ENCODE measurements around the gene VEZF1.

The VEZF1 gene, protein sequence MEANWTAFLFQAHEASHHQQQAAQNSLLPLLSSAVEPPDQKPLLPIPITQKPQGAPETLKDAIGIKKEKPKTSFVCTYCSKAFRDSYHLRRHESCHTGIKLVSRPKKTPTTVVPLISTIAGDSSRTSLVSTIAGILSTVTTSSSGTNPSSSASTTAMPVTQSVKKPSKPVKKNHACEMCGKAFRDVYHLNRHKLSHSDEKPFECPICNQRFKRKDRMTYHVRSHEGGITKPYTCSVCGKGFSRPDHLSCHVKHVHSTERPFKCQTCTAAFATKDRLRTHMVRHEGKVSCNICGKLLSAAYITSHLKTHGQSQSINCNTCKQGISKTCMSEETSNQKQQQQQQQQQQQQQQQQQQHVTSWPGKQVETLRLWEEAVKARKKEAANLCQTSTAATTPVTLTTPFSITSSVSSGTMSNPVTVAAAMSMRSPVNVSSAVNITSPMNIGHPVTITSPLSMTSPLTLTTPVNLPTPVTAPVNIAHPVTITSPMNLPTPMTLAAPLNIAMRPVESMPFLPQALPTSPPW

DNA sequence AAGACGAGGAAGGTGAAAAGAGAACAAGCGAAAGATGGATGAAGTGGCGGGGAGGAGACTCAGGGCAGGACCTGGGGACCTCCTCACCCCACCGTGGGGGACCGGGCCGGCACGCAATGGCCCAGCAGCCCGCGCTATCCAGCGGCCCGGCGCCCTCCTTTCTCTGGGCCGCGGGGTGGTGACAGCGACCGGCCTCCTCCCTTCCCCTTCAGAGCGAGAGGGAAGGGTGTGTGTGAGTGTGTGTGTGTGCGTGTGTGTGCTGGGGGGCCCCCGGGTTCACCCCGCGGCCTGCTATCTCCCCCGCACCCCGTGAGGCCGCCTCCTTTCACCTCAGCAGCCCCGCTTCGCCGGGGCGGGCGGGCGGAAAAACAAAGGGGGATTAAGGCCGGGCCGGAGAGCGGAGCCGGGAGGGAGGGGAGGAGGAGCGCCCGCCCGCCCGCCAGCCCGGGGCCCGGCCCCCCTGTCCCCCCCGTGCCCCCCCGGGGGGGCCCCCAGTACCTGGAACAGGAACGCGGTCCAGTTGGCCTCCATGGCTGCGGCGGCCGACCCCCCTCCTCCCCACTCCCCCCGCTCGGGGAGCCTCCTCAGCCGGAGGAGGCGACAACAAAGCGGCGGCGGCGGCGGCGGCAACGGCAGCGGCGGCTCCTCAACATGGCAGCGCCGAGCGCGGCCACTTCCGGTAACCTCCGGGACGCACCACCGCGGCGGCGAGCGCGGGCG, at the start of gene VEZF1:
Gene VEZF1, minus strand, starts transcription at position 674 of the 720 bp plus-strand sequence. Its CDS starts 143 bp downstream, at position 531.
- Mint-ChIP-seq H3K4me3 (peak within 1 kb of the TSS; percentile 97), H3K4me1 (ENCODE audit: low read depth) (peaks cover 46% of the 10 kb centered on the region), H3K27ac (peak within 1 kb of the TSS; percentile 91), H3K9me3 (no peaks in the 10 kb centered on the region), H3K27me3 (ENCODE audit: low read depth) (no peaks in the 10 kb centered on the region), H3K36me3 (ENCODE audit: low read depth) (peaks cover 21% of the 10 kb centered on the region)

DNA sequence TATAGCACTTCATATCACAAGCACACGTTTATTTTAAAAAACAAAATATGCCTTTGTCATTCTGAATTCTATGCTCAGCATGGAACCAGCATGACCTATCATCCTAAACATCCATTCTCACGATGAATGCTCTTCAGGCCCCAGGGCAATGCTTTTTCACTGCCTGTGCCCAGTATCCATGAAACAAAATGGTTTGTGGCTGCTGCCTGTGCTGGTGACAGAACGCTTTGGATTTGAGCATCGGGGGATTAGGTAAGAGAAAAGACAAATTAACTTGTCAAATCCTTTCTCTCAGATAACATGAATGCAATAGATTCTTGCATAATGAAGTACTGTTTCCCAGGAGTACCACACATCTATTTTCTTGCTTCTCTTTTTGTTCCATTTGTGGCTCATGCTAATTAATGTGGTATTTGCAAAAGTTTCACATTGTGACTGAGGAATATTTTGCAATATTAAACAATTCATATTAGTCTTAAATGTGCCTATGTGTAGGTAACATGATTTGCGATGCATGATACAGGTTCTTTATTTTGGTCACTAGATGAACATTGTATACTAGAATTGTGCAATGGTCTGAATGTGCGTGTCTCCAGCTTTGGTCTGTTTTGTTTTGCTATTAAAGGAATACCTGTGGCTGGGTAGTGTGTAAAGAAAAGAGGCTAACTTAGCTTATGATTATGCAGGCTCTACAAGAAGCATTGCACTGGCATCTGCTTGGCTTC, 44.8 kb upstream of the VEZF1 start:
- Mint-ChIP-seq H3K4me1 (ENCODE audit: low read depth) (no peaks in the 10 kb centered on the region), H3K36me3 (ENCODE audit: low read depth) (no peaks in the 10 kb centered on the region), H3K27me3 (ENCODE audit: low read depth) (peaks cover 33% of the 10 kb centered on the region), H3K9me3 (peaks cover 7% of the 10 kb centered on the region), H3K4me3 (no peak overlapping the region), H3K27ac (no peak overlapping the region)

DNA sequence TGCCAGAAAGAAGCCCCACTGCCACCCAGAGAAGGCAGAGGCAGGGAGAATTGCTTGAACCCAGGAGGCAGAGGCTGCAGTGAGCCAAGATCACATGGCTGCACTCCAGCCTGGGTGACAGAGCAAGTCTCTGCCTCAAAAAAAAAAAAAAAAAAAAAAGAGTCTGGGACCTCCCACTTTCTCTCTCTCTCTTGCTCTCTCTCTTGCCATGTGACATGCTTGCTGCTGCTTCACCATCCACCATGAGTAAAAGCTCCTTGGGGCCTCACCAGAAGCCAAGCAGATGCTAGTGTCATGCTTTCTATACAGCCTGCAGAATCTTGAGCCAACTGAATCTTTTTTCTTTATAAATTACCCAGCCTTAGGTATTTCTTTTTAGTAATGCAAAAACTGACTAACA, 40.5 kb upstream of the VEZF1 start:
- H3K27me3 Mint-ChIP-seq (ENCODE audit: low read depth): peaks cover 55% of the 10 kb centered on the region
- no peaks in the 10 kb centered on the region for H3K4me1 Mint-ChIP-seq (ENCODE audit: low read depth)

DNA sequence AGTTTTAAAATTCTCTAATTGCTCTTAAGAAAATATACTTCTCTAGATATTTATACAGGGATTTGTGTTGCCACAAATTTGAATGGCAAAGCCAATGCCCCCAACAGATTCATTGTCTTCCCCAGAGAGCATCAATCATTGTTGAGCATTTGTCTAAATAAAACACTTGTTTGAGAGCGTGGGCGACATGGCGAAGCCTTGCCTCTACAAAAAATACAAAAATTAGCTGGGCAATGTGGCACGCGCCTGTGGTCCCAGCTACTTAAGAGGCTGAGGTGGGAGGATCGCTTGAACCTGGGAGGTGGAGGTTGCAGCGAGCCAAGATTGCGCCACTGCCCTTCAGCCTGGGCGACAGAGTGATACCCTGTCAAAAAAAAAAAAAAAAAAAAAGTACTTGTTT, 32.3 kb upstream of the VEZF1 start:
- Mint-ChIP-seq H3K9me3 (no peaks in the 10 kb centered on the region), H3K4me3 (no peak overlapping the region), H3K27me3 (ENCODE audit: low read depth) (peaks cover 24% of the 10 kb centered on the region), H3K27ac (no peak overlapping the region), H3K36me3 (ENCODE audit: low read depth) (no peaks in the 10 kb centered on the region), H3K4me1 (ENCODE audit: low read depth) (no peaks in the 10 kb centered on the region)

More for the DNA sequence above, 40.5 kb upstream of the VEZF1 start:
- H3K27ac Mint-ChIP-seq: no peak overlapping the region
- H3K9me3 Mint-ChIP-seq: peaks cover 7% of the 10 kb centered on the region
- H3K4me3 Mint-ChIP-seq: no peak overlapping the region
- no peaks in the 10 kb centered on the region for H3K36me3 Mint-ChIP-seq (ENCODE audit: low read depth)

GRCh38 chr17:58019521-58019920, 31.5 kb upstream of the VEZF1 start:
- H3K27ac Mint-ChIP-seq: no peak overlapping the region
- H3K4me1 Mint-ChIP-seq (ENCODE audit: low read depth): no peaks in the 10 kb centered on the region
- H3K27me3 Mint-ChIP-seq (ENCODE audit: low read depth): peaks cover 16% of the 10 kb centered on the region
- H3K9me3 Mint-ChIP-seq: no peaks in the 10 kb centered on the region
- no peak overlapping the region for H3K4me3 Mint-ChIP-seq
- no peaks in the 10 kb centered on the region for H3K36me3 Mint-ChIP-seq (ENCODE audit: low read depth)

- Mint-ChIP-seq H3K27ac (no peak overlapping the region), H3K36me3 (ENCODE audit: low read depth) (no peaks in the 10 kb centered on the region), H3K9me3 (no peaks in the 10 kb centered on the region), H3K4me3 (no peak overlapping the region), H3K27me3 (ENCODE audit: low read depth) (peaks cover 17% of the 10 kb centered on the region), H3K4me1 (ENCODE audit: low read depth) (no peaks in the 10 kb centered on the region)
Observed at GRCh38 chr17:58019039-58019438, 31.0 kb upstream of the VEZF1 start.

- Mint-ChIP-seq H3K4me3 (no peak overlapping the region), H3K9me3 (no peaks in the 10 kb centered on the region), H3K27ac (no peak overlapping the region), H3K4me1 (ENCODE audit: low read depth) (peaks cover 11% of the 10 kb centered on the region), H3K36me3 (ENCODE audit: low read depth) (peaks cover 20% of the 10 kb centered on the region), H3K27me3 (ENCODE audit: low read depth) (peaks cover 8% of the 10 kb centered on the region)
Observed at GRCh38 chr17:58010067-58010799, 22.2 kb upstream of the VEZF1 start.

- H3K9me3 Mint-ChIP-seq: no peaks in the 10 kb centered on the region
- H3K27me3 Mint-ChIP-seq (ENCODE audit: low read depth): peaks cover 3% of the 10 kb centered on the region
- H3K36me3 Mint-ChIP-seq (ENCODE audit: low read depth): peaks cover 36% of the 10 kb centered on the region
- peak overlapping the region; percentile 98 for H3K4me3 Mint-ChIP-seq
- peaks cover 28% of the 10 kb centered on the region for H3K4me1 Mint-ChIP-seq (ENCODE audit: low read depth)
- peak overlapping the region; percentile 98 for H3K27ac Mint-ChIP-seq
Observed at GRCh38 chr17:58007781-58008706, 20.0 kb upstream of the VEZF1 start.

DNA sequence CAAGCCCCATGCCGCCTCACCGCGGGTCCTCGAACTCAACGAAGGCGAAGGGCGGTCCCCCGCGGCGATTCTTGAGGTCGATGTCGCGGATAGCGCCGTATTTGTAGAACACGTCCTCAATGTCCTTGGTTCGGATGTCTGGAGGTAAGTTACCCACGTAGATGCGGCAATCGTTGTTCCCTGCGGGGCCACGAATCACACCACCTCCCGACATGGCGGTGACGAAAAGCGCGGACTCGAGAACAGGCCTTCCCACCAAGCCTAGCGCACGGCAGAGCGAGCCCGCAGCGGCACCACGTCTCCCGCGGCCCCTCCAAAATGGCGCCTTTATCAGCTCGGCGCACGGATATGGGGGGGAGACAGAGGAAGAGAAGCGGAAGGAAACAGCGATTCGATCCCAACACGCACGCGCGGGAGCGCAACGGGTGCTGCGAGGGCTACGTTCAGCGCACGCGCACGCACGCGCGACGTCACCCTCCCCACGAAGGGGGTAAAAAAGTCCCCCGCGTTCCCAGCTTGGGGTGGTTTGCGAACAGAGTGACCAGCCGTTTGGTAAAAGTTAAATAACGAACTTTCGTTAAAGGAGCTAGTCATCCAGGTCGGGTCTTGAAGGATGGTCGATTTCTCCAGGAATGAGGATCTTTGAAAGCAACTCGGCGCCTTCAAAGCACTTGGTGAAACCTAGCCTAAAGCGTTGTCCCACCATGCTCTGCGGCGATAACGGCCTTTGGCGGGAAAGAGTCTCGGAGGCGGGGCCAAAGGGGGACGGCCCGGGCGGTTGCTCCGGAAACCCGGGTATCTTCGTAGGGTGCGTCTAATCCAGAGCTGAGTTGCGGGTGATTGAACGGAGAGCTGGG, 19.1 kb upstream of the VEZF1 start, which contains the start of gene SRSF1:
Gene SRSF1, minus strand, starts transcription at position 323 of the 857 bp plus-strand sequence. Its CDS starts 109 bp downstream, at position 214.
- Mint-ChIP-seq H3K4me3 (peak within 1 kb of the TSS; percentile 98), H3K4me1 (ENCODE audit: low read depth) (peaks cover 32% of the 10 kb centered on the region), H3K27ac (peak within 1 kb of the TSS; percentile 98), H3K27me3 (ENCODE audit: low read depth) (no peaks in the 10 kb centered on the region), H3K36me3 (ENCODE audit: low read depth) (peaks cover 43% of the 10 kb centered on the region), H3K9me3 (no peaks in the 10 kb centered on the region)

DNA sequence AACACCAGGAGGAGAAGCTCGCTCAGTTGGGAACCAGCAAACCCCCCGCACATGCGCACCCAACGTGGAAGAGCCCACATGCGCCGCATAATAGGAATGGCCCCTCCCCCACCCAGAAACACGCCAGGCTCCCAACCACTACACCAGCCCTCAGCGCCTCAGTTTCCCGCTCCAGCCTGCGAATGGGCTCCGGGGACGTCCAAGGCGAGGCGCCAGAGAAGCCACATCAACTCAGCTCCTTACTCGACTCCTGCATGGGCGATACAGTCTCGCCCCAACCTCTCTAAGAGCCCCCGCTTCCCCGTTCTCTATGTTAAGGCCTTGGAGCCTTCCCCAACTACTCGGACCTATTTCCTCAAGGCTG, 18.5 kb upstream of the VEZF1 start:
- Mint-ChIP-seq H3K4me1 (ENCODE audit: low read depth) (peaks cover 35% of the 10 kb centered on the region), H3K27ac (peak overlapping the region; percentile 98), H3K9me3 (no peaks in the 10 kb centered on the region), H3K4me3 (peak overlapping the region; percentile 98), H3K27me3 (ENCODE audit: low read depth) (no peaks in the 10 kb centered on the region), H3K36me3 (ENCODE audit: low read depth) (peaks cover 46% of the 10 kb centered on the region)

GRCh38 chr17:58005728-58006559, 17.9 kb upstream of the VEZF1 start:
- Mint-ChIP-seq H3K4me3 (peak overlapping the region; percentile 98), H3K9me3 (no peaks in the 10 kb centered on the region), H3K27me3 (ENCODE audit: low read depth) (no peaks in the 10 kb centered on the region), H3K4me1 (ENCODE audit: low read depth) (peaks cover 40% of the 10 kb centered on the region), H3K27ac (peak overlapping the region; percentile 98), H3K36me3 (ENCODE audit: low read depth) (peaks cover 46% of the 10 kb centered on the region)

All from T-helper 1 cell treated with Interleukin-12 subunit alpha and Interleukin-12 subunit beta and Interleukin-4 antibody, amounts not matched to agents 30 μg/mL and 1 μg/mL, for 36 hours (primary cell).